AG20443 (cell line): ENCODE measurements around the gene PPP1R3D.

Experiments used
- DNase-seq: peaks from one replicate; pipeline ENCODE4 v3.0.0; 2012; ENCODE audit warnings: low spot score, mixed read lengths

Gene PPP1R3D

GRCh38 chr20:59948212-59948611 is 8.1 kb upstream of the PPP1R3D start:
- no peak for DNase-seq

- no peak for DNase-seq
These were observed 7.3 kb upstream of the PPP1R3D start for GRCh38 chr20:59947376-59947775.

GRCh38 chr20:59945731-59946130 is 5.6 kb upstream of the PPP1R3D start:
- DNase-seq = no peak

- no peak for DNase-seq
These were observed 5.1 kb upstream of the PPP1R3D start for GRCh38 chr20:59945175-59945574.

- no peak for DNase-seq
These were observed 4.6 kb upstream of the PPP1R3D start for GRCh38 chr20:59944726-59945125.

GRCh38 chr20:59942245-59942644 is 2.1 kb upstream of the PPP1R3D start:
- no peak for DNase-seq

- DNase-seq = no peak
These were observed 820 bp upstream of the PPP1R3D start for GRCh38 chr20:59940956-59941294.

- no peak for DNase-seq
These were observed 301 bp downstream of the PPP1R3D start for GRCh38 chr20:59939879-59940128.

GRCh38 chr20:59939052-59939878 is 840 bp downstream of the PPP1R3D start:
- DNase-seq = peak; percentile 37

- DNase-seq = no peak
These were observed 1.4 kb downstream of the PPP1R3D start for GRCh38 chr20:59938696-59939051.

- DNase-seq = peak; percentile 68
These were observed 1.9 kb downstream of the PPP1R3D start for GRCh38 chr20:59938221-59938620.

- no peak for DNase-seq
These were observed 3.0 kb downstream of the PPP1R3D start for GRCh38 chr20:59937150-59937549.

- DNase-seq = no peak
These were observed 3.7 kb downstream of the PPP1R3D start for GRCh38 chr20:59936409-59936808.

GRCh38 chr20:59935457-59936185 is 4.5 kb downstream of the PPP1R3D start:
- DNase-seq = no peak

GRCh38 chr20:59933849-59934585 is 6.1 kb downstream of the PPP1R3D start:
- peak; percentile 94 for DNase-seq

GRCh38 chr20:59933296-59933848 is 6.7 kb downstream of the PPP1R3D start, which contains the start of gene SYCP2:
SYCP2 (minus strand) TSS chr20:59933637; CDS start chr20:59922413, 11,224 bp downstream.
- peak; percentile 85 for DNase-seq

- no peak for DNase-seq
These were observed 7.3 kb downstream of the PPP1R3D start for GRCh38 chr20:59932616-59933295.

GRCh38 chr20:59931511-59932312 is 8.4 kb downstream of the PPP1R3D start:
- DNase-seq = no peak

GRCh38 chr20:59925899-59926298 is 14.2 kb downstream of the PPP1R3D start:
- DNase-seq = no peak

GRCh38 chr20:59925359-59925758 is 14.7 kb downstream of the PPP1R3D start:
- DNase-seq = no peak

GRCh38 chr20:59923514-59923913 is 16.6 kb downstream of the PPP1R3D start:
- DNase-seq = no peak
